T-cell (primary cell): ENCODE measurements around the gene OLFML1. TPM values are rescaled to one million over a fixed set of nuclear protein-coding genes. Genes with fewer than 3 reads are reported as not detected.

ENCODE experiments used
- ATAC-seq, 4 experiments: fragments of 200-7000 bp in 3 of 4; fragments of 150-1000 bp in 1 of 4; cut with Tn5 transposase; replicated peaks in 1 of 4; 1 replicate in 3 of 4; 2 replicates in 1 of 4; pipeline ENCODE4 v1.10.0; 2021; ENCODE audit warnings: moderate library complexity in 3 of 4, mild to moderate bottlenecking in 2 of 4, moderate number of reproducible peaks in 1 of 4
- CTCF ChIA-PET, 2 donors: fragments of 300-600 bp; sonication (Branson Sonifier 250); formaldehyde crosslinking; loops; one replicate each; lab custom pipeline; 2022; ENCODE audit warnings: antibody characterized with exemption in 2 of 2; lab: Charles Lee
- POLR2A ChIA-PET, 2 donors: fragments of 300-600 bp; sonication (Branson Sonifier 250); formaldehyde crosslinking; loops; one replicate each; lab custom pipeline; 2022; ENCODE audit warnings: antibody characterized with exemption in 2 of 2; lab: Charles Lee
- DNase-seq, 35 experiments: peaks; one replicate each; pipeline versions ENCODE4 v3.0.0 to v3.0.0-alpha.2; 2013 to 2023
- H3K27ac ChIP-seq: one replicate; pipeline ENCODE4 v1.5.1; 2013; ENCODE audit warnings: low read length
- H3K27me3 ChIP-seq, 2 experiments: replicated peaks in 1 of 2; 1 replicate in 1 of 2; 2 replicates in 1 of 2; pipeline versions ENCODE4 v1.6.1 to v1.7.0; 2013; ENCODE audit warnings: low read length in 1 of 2, mixed read lengths in 1 of 2; ENCODE audit not compliant: control insufficient read depth in 2 of 2, insufficient read depth in 2 of 2; ENCODE audit errors: extremely low read depth in 1 of 2
- H3K36me3 ChIP-seq, 2 donors: 1 replicate in 1 of 2; 2 replicates in 1 of 2; pipeline versions ENCODE4 v1.6.1 to v1.7.0; 2013; ENCODE audit warnings: low read length in 1 of 2; ENCODE audit not compliant: control insufficient read depth in 2 of 2, insufficient read depth in 1 of 2; ENCODE audit errors: extremely low read depth in 1 of 2
- H3K4me1 ChIP-seq, 2 experiments: 1 replicate in 1 of 2; 2 replicates in 1 of 2; pipeline versions ENCODE4 v1.6.1 to v1.7.0; 2013; ENCODE audit warnings: low read length in 2 of 2, mixed read lengths in 1 of 2; ENCODE audit not compliant: insufficient read depth in 2 of 2, control insufficient read depth in 1 of 2; ENCODE audit errors: extremely low read depth in 1 of 2
- H3K4me3 ChIP-seq, 2 donors: 1 replicate in 1 of 2; 2 replicates in 1 of 2; pipeline versions ENCODE4 v1.5.1 to v1.7.0; 2013; ENCODE audit warnings: mild to moderate bottlenecking in 2 of 2, low read length in 1 of 2, moderate library complexity in 1 of 2; ENCODE audit not compliant: control insufficient read depth in 1 of 2; ENCODE audit errors: extremely low read depth in 1 of 2
- H3K9me3 ChIP-seq: 2 replicates; pipeline ENCODE4 v1.7.0; 2013
- H3K27ac Mint-ChIP-seq, 2 donors: one replicate each; pipeline ENCODE4 v1.8.0; 2020 to 2021; ENCODE audit warnings: mild to moderate bottlenecking in 2 of 2, mixed read lengths in 2 of 2
- H3K27me3 Mint-ChIP-seq, 2 donors: one replicate each; pipeline ENCODE4 v1.8.0; 2021 to 2022; ENCODE audit warnings: mixed read lengths in 2 of 2
- H3K36me3 Mint-ChIP-seq: one replicate; pipeline ENCODE4 v1.8.0; 2021; ENCODE audit warnings: mixed read lengths
- H3K4me1 Mint-ChIP-seq, 3 donors: one replicate each; pipeline ENCODE4 v1.8.0; 2020 to 2022; ENCODE audit warnings: mixed read lengths in 3 of 3, mild to moderate bottlenecking in 1 of 3
- H3K4me3 Mint-ChIP-seq, 3 donors: one replicate each; pipeline ENCODE4 v1.8.0; 2020 to 2022; ENCODE audit warnings: mild to moderate bottlenecking in 3 of 3, mixed read lengths in 3 of 3, moderate library complexity in 3 of 3
- H3K9me3 Mint-ChIP-seq, 3 donors: one replicate each; pipeline ENCODE4 v1.8.0; 2020 to 2022; ENCODE audit warnings: mixed read lengths in 3 of 3
- WGBS: methylation state at CpG from one replicate; pipeline ENCODE4 v1.1.5; 2013; ENCODE audit warnings: missing lambda C conversion rate; ENCODE audit not compliant: insufficient coverage; 5-methylcytosine and 5-hydroxymethylcytosine counted together
- total RNA-seq, 35 experiments: library from RNA in 6 of 35; stranded (reverse) in 6 of 35; fragments of 120-200 nt in 1 of 35; gene quantifications; one replicate each; pipeline versions ENCODE4 v1.2.1 to v1.2.4 and lab custom pipeline; 2013 to 2026

OLFML1 gene
- total RNA-seq, 5 donors from 2014 or later (not counting 1 experiment from before 2014, with no cell fraction given): 0.16 TPM; not detected in 4

DNA sequence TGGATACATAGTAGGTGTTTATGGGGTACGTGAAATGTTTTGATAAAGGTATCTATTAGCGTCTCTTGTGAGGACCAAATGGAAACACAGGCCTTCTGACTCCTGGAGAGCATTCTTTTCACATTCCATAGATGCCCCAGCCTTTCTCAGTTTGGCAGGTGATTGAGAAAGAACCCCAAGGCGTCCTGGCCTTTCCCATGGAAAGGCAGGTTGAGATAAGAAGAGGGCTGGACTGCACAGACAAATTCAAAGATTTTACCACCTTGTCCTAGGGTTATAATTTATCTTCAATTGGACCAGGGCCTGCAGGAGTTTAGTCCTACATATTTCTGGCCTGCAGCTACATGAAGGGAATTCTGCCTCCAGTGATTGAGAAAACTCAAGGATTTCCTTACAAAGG lies 661 bp upstream of the OLFML1 start:
- Histone ChIP-seq H3K9me3 (no peaks in the 10 kb centered on the region), H3K27ac (no peak overlapping the region), H3K4me3 (no peak overlapping the region), H3K27me3 (peaks cover 0 to 6% of the 10 kb centered on the region in 2 experiments), H3K36me3 (no peaks in the 10 kb centered on the region), H3K4me1 (no peaks in the 10 kb centered on the region)
- H3K4me3 Mint-ChIP-seq: no peak overlapping the region
- ATAC-seq (no peak), DNase-seq (no peak)
- no CpG with 5 or more reads among the region's 3 CpGs for WGBS
- H3K36me3 Mint-ChIP-seq: no peaks in the 10 kb centered on the region
- CTCF ChIA-PET: no interaction called here
- peaks cover 0 to 2% of the 10 kb centered on the region in 2 donors for H3K27me3 Mint-ChIP-seq
- H3K4me1 Mint-ChIP-seq: no peaks in the 10 kb centered on the region
- no peaks in the 10 kb centered on the region for H3K9me3 Mint-ChIP-seq
- H3K27ac Mint-ChIP-seq: no peak overlapping the region
- POLR2A ChIA-PET: no interaction called here

DNA sequence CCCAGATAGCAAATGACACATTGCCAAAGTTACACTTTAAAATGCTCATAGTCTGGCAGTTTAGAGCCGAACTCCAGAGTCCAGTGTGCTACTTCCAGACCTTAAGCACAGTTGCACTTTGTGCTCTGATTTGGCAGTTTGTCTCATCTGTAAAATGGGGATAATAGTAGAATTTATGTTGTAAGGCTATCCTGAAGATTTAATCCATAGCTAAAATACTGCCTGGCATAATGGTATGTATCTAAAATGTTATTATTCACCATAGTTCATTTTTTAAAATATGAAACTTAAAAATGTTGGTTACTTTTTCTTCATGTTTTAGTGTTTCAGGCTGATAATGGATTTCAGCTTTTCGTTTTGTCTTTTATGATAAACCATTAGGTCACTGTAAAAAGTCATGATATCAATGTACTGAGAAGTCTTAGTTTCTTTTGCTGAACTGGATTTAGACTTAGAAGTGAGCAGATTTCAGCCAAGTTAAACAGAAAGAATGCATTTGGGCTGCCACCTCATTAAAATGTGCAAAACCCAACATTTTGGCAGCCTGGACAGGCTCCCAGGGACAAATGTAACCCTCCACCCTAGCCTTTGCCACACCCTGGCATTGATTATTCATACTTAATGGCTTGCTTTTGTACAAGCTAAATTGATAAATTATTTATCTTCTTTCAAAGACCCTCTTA lies 933 bp downstream of the OLFML1 start:
- peaks cover 0 to 2% of the 10 kb centered on the region in 2 donors for H3K27me3 Mint-ChIP-seq
- POLR2A ChIA-PET: no interaction called here
- no peaks in the 10 kb centered on the region for H3K4me1 Mint-ChIP-seq
- Histone ChIP-seq H3K27ac (no peak overlapping the region), H3K36me3 (no peaks in the 10 kb centered on the region), H3K27me3 (peaks cover 0 to 6% of the 10 kb centered on the region in 2 experiments), H3K4me1 (no peaks in the 10 kb centered on the region), H3K4me3 (no peak overlapping the region), H3K9me3 (no peaks in the 10 kb centered on the region)
- H3K9me3 Mint-ChIP-seq: no peaks in the 10 kb centered on the region
- no peaks in the 10 kb centered on the region for H3K36me3 Mint-ChIP-seq
- H3K4me3 Mint-ChIP-seq: no peak overlapping the region
- WGBS: no CpG with 5 or more reads among the region's 2 CpGs
- no peak for DNase-seq
- ATAC-seq: no peak
- CTCF ChIA-PET: interaction anchor here (0.6 to 1.2 kb wide), 2 partner anchors 14 to 27 kb away, joined by 3 to 4 read pairs; no protein-coding TSS in a partner anchor
- H3K27ac Mint-ChIP-seq: no peak overlapping the region

DNA sequence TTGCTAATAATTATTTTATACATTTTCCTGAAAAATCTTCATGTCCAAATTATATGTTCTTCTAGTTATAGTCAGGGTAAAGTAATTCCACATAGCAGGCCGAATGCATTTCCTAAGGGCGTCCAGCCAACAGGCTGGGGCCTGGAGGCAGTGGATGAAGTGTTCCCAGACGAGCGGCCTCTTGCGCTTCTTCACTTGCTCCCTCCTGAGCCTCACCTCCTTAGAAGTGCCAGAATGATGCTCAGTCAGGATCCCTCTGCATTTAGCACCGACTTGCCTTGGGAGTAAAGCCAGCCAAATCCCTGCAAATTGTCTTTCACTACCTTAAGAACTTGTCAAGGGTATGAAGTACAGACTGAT lies 1.5 kb downstream of the OLFML1 start:
- no peaks in the 10 kb centered on the region for H3K4me1 Mint-ChIP-seq
- H3K9me3 Mint-ChIP-seq: no peaks in the 10 kb centered on the region
- no peak overlapping the region for H3K27ac Mint-ChIP-seq
- ATAC-seq: no peak
- Histone ChIP-seq H3K4me3 (no peak overlapping the region), H3K4me1 (no peaks in the 10 kb centered on the region), H3K36me3 (no peaks in the 10 kb centered on the region), H3K27me3 (peaks cover 0 to 6% of the 10 kb centered on the region in 2 experiments), H3K9me3 (no peaks in the 10 kb centered on the region), H3K27ac (no peak overlapping the region)
- H3K27me3 Mint-ChIP-seq: peaks cover 0 to 2% of the 10 kb centered on the region in 2 donors
- ChIA-PET POLR2A (no interaction called here), CTCF (interaction anchor here (0.6 to 1.2 kb wide), 2 partner anchors 15 to 28 kb away, joined by 3 to 4 read pairs; no protein-coding TSS in a partner anchor)
- DNase-seq: no peak
- 95% methylated on average over 4 of the region's 6 CpGs for WGBS
- no peak overlapping the region for H3K4me3 Mint-ChIP-seq
- no peaks in the 10 kb centered on the region for H3K36me3 Mint-ChIP-seq

DNA sequence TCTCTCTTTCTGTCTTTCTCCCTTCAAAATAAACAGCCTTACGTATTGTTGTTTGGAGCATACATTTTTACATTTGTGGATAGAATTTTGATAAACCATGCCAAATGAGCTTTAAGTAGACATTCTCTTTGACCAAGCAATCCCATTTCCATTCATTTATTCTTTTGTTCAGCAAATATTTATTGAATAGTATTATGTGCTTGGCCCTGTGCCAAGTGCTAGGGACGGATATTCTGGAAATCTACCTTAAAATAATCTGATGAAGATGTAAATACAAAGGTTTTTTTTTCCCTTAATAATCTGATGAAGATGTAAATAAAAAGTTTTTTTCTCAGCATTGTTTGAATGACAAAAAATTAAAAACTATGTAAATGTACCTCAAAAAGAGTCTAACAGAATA lies 2.1 kb downstream of the OLFML1 start:
- ChIA-PET CTCF (no interaction called here), POLR2A (no interaction called here)
- no peaks in the 10 kb centered on the region for H3K9me3 Mint-ChIP-seq

DNA sequence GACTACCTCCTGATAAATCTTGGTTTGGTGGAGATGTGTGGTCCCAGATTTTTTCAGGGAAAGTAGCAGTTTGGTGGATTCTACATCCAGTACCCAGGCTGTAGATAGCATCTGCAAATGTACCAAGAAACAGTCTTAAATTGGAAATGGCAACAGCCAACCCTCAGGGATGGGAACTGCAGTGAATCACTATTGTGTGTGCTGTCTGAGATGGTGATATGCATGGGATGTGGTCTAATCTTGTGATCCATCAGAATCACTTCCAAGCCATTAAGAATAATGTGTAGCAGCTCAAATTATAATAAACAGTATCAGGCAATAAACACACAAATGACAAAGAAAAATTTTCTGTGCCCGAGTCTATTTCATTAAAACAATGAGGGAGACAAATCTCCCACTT lies 3.4 kb downstream of the OLFML1 start:
- ChIA-PET CTCF (no interaction called here), POLR2A (no interaction called here)
- H3K27ac Mint-ChIP-seq: no peak overlapping the region
- H3K4me1 Mint-ChIP-seq: no peaks in the 10 kb centered on the region
- peaks cover 0 to 6% of the 10 kb centered on the region in 2 experiments for H3K27me3 ChIP-seq
- H3K9me3 Mint-ChIP-seq: no peaks in the 10 kb centered on the region
- WGBS: no CpG with 5 or more reads among the region's 1 CpG
- no peak overlapping the region for H3K4me3 Mint-ChIP-seq
- no peaks in the 10 kb centered on the region for H3K36me3 Mint-ChIP-seq
- peaks cover 0 to 4% of the 10 kb centered on the region in 2 donors for H3K27me3 Mint-ChIP-seq
- no peaks in the 10 kb centered on the region for H3K36me3 ChIP-seq
- no peaks in the 10 kb centered on the region for H3K4me1 ChIP-seq
- no peak overlapping the region for H3K4me3 ChIP-seq
- DNase-seq (no peak), ATAC-seq (no peak)
- no peak overlapping the region for H3K27ac ChIP-seq
- H3K9me3 ChIP-seq: no peaks in the 10 kb centered on the region

More for the DNA sequence above, 2.1 kb downstream of the OLFML1 start:
- Histone ChIP-seq H3K4me1 (no peaks in the 10 kb centered on the region), H3K27me3 (peaks cover 0 to 6% of the 10 kb centered on the region in 2 experiments), H3K9me3 (no peaks in the 10 kb centered on the region), H3K27ac (no peak overlapping the region), H3K4me3 (no peak overlapping the region), H3K36me3 (no peaks in the 10 kb centered on the region)
- H3K36me3 Mint-ChIP-seq: no peaks in the 10 kb centered on the region
- WGBS: no CpG with 5 or more reads among the region's 2 CpGs
- no peaks in the 10 kb centered on the region for H3K4me1 Mint-ChIP-seq
- peaks cover 0 to 4% of the 10 kb centered on the region in 2 donors for H3K27me3 Mint-ChIP-seq
- DNase-seq: no peak
- no peak for ATAC-seq
- no peak overlapping the region for H3K27ac Mint-ChIP-seq
- H3K4me3 Mint-ChIP-seq: no peak overlapping the region

DNA sequence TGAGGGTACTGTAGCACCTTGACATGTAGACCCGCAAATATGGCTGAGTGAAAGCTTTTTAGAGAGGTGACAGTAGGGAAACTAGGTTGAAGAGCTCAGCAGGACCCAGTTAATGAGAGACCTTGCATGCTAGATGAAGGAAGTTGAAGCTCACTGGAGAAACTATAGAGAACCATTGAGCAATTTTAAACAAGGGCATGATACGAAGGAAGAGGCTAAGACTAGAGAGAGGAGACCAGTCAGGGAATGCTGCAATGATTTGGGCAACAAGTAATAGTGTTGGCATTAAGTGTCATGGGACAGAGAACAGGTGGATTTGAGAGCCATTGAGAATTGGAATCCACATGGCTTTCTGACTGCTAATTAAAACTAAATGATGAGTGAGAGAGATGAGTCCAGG lies 4.1 kb downstream of the OLFML1 start:
- Histone ChIP-seq H3K4me1 (no peaks in the 10 kb centered on the region), H3K27me3 (peaks cover 0 to 6% of the 10 kb centered on the region in 2 experiments), H3K27ac (no peak overlapping the region), H3K36me3 (no peaks in the 10 kb centered on the region), H3K4me3 (no peak overlapping the region), H3K9me3 (no peaks in the 10 kb centered on the region)
- DNase-seq: no peak
- CTCF ChIA-PET: no interaction called here
- Mint-ChIP-seq H3K27me3 (peaks cover 2 to 4% of the 10 kb centered on the region in 2 donors), H3K27ac (no peak overlapping the region), H3K4me1 (no peaks in the 10 kb centered on the region), H3K9me3 (no peaks in the 10 kb centered on the region), H3K4me3 (no peak overlapping the region), H3K36me3 (no peaks in the 10 kb centered on the region)
- WGBS: 88% methylated on average over 2 of the region's 2 CpGs
- ATAC-seq: no peak
- POLR2A ChIA-PET: no interaction called here
